Natural killer cell (primary cell): ENCODE measurements around the gene NVL. TPM values are rescaled to one million over a fixed set of nuclear protein-coding genes. Genes with fewer than 3 reads are reported as not detected.

ENCODE experiments used
- ATAC-seq, 3 donors: fragments of 150-1000 bp in 2 of 3; fragments of 200-7000 bp in 1 of 3; cut with Tn5 transposase; 1 replicate in 1 of 3; 2 replicates in 2 of 3; pipeline ENCODE4 v1.10.0; 2021; ENCODE audit warnings: mild to moderate bottlenecking in 2 of 3, moderate library complexity in 2 of 3
- DNase-seq, 2 donors: peaks; one replicate each; pipeline versions ENCODE4 v3.0.0 to v3.0.0-alpha.2; 2013 to 2021; ENCODE audit warnings: mixed read lengths in 1 of 2
- H3K27ac ChIP-seq: one replicate; pipeline ENCODE4 v1.5.1; 2013; ENCODE audit warnings: mild to moderate bottlenecking, low read length
- H3K27me3 ChIP-seq: one replicate; pipeline ENCODE4 v1.6.1; 2013; ENCODE audit warnings: low read length; ENCODE audit not compliant: control insufficient read depth, insufficient read depth
- H3K36me3 ChIP-seq: one replicate; pipeline ENCODE4 v1.6.1; 2013; ENCODE audit warnings: low read length; ENCODE audit not compliant: control insufficient read depth, insufficient read depth
- H3K4me1 ChIP-seq: one replicate; pipeline ENCODE4 v1.6.1; 2013; ENCODE audit warnings: low read length; ENCODE audit not compliant: control insufficient read depth, insufficient read depth
- H3K4me3 ChIP-seq: one replicate; pipeline ENCODE4 v1.5.1; 2013; ENCODE audit warnings: low read length
- H3K9me3 ChIP-seq: one replicate; pipeline ENCODE4 v1.6.1; 2013; ENCODE audit warnings: low read length; ENCODE audit not compliant: control insufficient read depth, insufficient read depth
- H3K27ac Mint-ChIP-seq, 2 donors: one replicate each; pipeline ENCODE4 v1.8.0; 2022; ENCODE audit warnings: mild to moderate bottlenecking in 2 of 2, mixed read lengths in 2 of 2, moderate library complexity in 1 of 2
- H3K27me3 Mint-ChIP-seq, 2 donors: one replicate each; pipeline ENCODE4 v1.8.0; 2022; ENCODE audit warnings: low read depth in 2 of 2, mixed read lengths in 2 of 2
- H3K36me3 Mint-ChIP-seq: one replicate; pipeline ENCODE4 v1.8.0; 2022; ENCODE audit warnings: mixed read lengths
- H3K4me1 Mint-ChIP-seq, 2 donors: one replicate each; pipeline ENCODE4 v1.8.0; 2022; ENCODE audit warnings: mixed read lengths in 2 of 2
- H3K4me3 Mint-ChIP-seq: one replicate; pipeline ENCODE4 v1.8.0; 2022; ENCODE audit warnings: mild to moderate bottlenecking, moderate library complexity, mixed read lengths
- H3K9me3 Mint-ChIP-seq, 2 donors: one replicate each; pipeline ENCODE4 v1.8.0; 2022; ENCODE audit warnings: mixed read lengths in 2 of 2
- WGBS: methylation state at CpG from one replicate; pipeline ENCODE4 v1.1.7; 2013; ENCODE audit warnings: missing lambda C conversion rate; ENCODE audit not compliant: insufficient coverage; 5-methylcytosine and 5-hydroxymethylcytosine counted together
- intact Hi-C: fragments of 100-400 bp; cut with micrococcal nuclease; formaldehyde crosslinking; loops from one replicate; pipeline ENCODE4 v1.14.2; 2022
- total RNA-seq, 4 donors: library from RNA; stranded (reverse); fragments of 120-200 nt in 1 of 4; gene quantifications; one replicate each; pipeline versions ENCODE4 v1.2.3 to v1.2.4, GENCODE V29; 2013 to 2022
- TF ChIP-seq, protein P1 (sequence below): fragments of 200-600 bp; IDR thresholded peaks from one replicate; pipeline ENCODE4 v1.8.0; 2022; ENCODE audit warnings: antibody characterized with exemption

The NVL gene
- total RNA-seq, result 10 to 100 TPM; 28.1 to 39.5 (median 32.4) TPM
- total RNA-seq (2013), result 44.0 TPM

- Histone ChIP-seq H3K36me3 (peaks cover 5% of the 10 kb centered on the region), H3K4me3 (peak within 1 kb of the TSS; percentile 96), H3K9me3 (no peaks in the 10 kb centered on the region), H3K27me3 (no peaks in the 10 kb centered on the region), H3K27ac (peak within 1 kb of the TSS; percentile 93), H3K4me1 (peaks cover 8% of the 10 kb centered on the region)
- H3K4me1 Mint-ChIP-seq, result peaks cover 50% of the 10 kb centered on the region in 2 donors
- under 1% methylated on average over 52 of the region's 52 CpGs for WGBS
- H3K27me3 Mint-ChIP-seq, result no peaks in the 10 kb centered on the region
- no peaks in the 10 kb centered on the region for H3K9me3 Mint-ChIP-seq
- TF ChIP-seq, protein P1, sequence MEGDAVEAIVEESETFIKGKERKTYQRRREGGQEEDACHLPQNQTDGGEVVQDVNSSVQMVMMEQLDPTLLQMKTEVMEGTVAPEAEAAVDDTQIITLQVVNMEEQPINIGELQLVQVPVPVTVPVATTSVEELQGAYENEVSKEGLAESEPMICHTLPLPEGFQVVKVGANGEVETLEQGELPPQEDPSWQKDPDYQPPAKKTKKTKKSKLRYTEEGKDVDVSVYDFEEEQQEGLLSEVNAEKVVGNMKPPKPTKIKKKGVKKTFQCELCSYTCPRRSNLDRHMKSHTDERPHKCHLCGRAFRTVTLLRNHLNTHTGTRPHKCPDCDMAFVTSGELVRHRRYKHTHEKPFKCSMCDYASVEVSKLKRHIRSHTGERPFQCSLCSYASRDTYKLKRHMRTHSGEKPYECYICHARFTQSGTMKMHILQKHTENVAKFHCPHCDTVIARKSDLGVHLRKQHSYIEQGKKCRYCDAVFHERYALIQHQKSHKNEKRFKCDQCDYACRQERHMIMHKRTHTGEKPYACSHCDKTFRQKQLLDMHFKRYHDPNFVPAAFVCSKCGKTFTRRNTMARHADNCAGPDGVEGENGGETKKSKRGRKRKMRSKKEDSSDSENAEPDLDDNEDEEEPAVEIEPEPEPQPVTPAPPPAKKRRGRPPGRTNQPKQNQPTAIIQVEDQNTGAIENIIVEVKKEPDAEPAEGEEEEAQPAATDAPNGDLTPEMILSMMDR, result no peak
- peak; percentile 89 to 92 (median 90) for ATAC-seq
- intact Hi-C loops, result loop anchor here (1.0 to 2.0 kb wide), 2 partner anchors 26 to 129 kb away; partner anchors contain the start of gene CNIH4
- peak within 1 kb of the TSS; percentile 98 for H3K4me3 Mint-ChIP-seq
- H3K27ac Mint-ChIP-seq, result peak within 1 kb of the TSS; percentile 99
- peak; percentile 74 to 90 for DNase-seq
- H3K36me3 Mint-ChIP-seq, result no peaks in the 10 kb centered on the region
These were observed at the start of gene NVL for GRCh38 chr1:224329842-224330753. Gene NVL (minus strand): TSS chr1:224330172. CDS start chr1:224330127, 45 bp downstream.

GRCh38 chr1:224378855-224379631 lies 49.1 kb upstream of the NVL start:
- Histone ChIP-seq H3K4me3 (no peak overlapping the region), H3K9me3 (no peaks in the 10 kb centered on the region), H3K36me3 (peaks cover 21% of the 10 kb centered on the region), H3K27me3 (no peaks in the 10 kb centered on the region), H3K27ac (peak overlapping the region; percentile 9), H3K4me1 (peaks cover 61% of the 10 kb centered on the region)
- TF ChIP-seq, protein P1, result no peak
- ATAC-seq (no peak), DNase-seq (peak in 1 of 2 donors; percentile 22)
- intact Hi-C loops, result no loop called here
- peak overlapping the region; percentile 85 for H3K4me3 Mint-ChIP-seq
- WGBS, result 70% methylated on average over 7 of the region's 7 CpGs
- H3K9me3 Mint-ChIP-seq, result no peaks in the 10 kb centered on the region
- H3K27ac Mint-ChIP-seq, result peak overlapping the region; percentile 85 to 89
- peaks cover 85 to 87% of the 10 kb centered on the region in 2 donors for H3K4me1 Mint-ChIP-seq
- H3K36me3 Mint-ChIP-seq, result no peaks in the 10 kb centered on the region
- no peaks in the 10 kb centered on the region for H3K27me3 Mint-ChIP-seq

- peak overlapping the region; percentile 60 for H3K27ac ChIP-seq
- H3K27me3 ChIP-seq, result no peaks in the 10 kb centered on the region
- no peaks in the 10 kb centered on the region for H3K9me3 Mint-ChIP-seq
- peaks cover 30% of the 10 kb centered on the region for H3K36me3 ChIP-seq
- H3K27me3 Mint-ChIP-seq, result no peaks in the 10 kb centered on the region
- DNase-seq (peak; percentile 25 to 47), ATAC-seq (peak; percentile 80 to 84 (median 83))
- H3K27ac Mint-ChIP-seq, result peak overlapping the region; percentile 91
- 10% methylated on average over 2 of the region's 2 CpGs for WGBS
- TF ChIP-seq, protein P1, result no peak
- H3K4me1 Mint-ChIP-seq, result peaks cover 88 to 92% of the 10 kb centered on the region in 2 donors
- H3K4me3 ChIP-seq, result no peak overlapping the region
- intact Hi-C loops, result loop anchor here (2.0 kb wide), 1 partner anchor 21 kb away; the partner anchor contains the start of gene CNIH4
- no peaks in the 10 kb centered on the region for H3K9me3 ChIP-seq
- H3K4me3 Mint-ChIP-seq, result peak overlapping the region; percentile 70
- peaks cover 61% of the 10 kb centered on the region for H3K4me1 ChIP-seq
- H3K36me3 Mint-ChIP-seq, result no peaks in the 10 kb centered on the region
These were observed 47.7 kb upstream of the NVL start for GRCh38 chr1:224377676-224378006.
